ENCODE measurements around the gene HFM1.
"Not testable (repeated sequence)": the region's sequence is repeated elsewhere in the genome, so short reads cannot be mapped to it uniquely, and the experiment has no call there.

HFM1 gene

DNA sequence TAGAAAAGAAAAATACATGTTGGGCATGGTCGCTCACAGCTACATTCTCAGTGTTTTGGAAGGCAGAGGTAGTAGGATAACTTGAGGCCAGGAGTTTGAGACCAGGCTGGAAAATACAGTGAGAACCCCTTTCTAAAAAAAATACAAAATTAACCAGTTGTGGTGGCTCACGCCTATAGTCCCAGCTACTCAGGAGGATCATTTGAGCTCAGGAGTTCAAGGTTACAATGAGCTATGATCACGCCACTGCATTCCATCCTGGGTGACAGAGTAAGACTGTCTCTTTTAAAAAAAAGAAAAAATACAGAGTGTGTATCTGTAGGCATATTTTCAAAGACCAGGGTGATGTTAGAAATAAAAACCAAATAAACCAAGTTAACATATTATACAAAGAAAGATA lies 57.8 kb downstream of the HFM1 start:
- FAIRE-seq = no peak

DNA sequence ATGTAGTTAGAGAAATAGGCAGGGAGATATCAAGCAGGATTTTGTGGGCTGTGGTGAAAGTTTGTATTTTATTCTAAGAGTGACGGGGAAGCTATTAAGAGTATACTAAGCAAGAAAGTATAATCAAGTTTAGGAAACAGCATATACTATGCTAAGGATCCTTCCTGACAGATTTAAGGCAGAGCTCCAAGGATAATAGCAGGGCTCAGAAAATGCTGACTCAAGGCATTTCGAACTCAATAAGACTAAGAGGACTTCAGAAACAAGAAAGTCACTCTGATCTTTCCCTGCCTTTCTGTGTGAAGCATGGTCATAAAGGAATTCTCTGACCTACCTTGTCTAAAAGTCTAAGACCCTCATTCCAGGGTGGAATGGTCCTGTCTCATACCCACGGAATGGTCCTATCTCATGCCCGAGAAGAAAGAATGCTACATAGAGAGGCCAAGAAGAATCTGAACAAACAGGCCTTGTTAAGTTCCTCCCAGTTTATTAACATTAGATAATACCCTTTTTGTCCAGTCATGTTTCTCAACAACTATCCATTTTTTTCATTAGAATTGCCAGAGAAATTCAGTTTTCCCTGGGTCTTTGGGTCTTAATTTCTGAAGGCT lies 59.1 kb downstream of the HFM1 start:
- FAIRE-seq = no peak

DNA sequence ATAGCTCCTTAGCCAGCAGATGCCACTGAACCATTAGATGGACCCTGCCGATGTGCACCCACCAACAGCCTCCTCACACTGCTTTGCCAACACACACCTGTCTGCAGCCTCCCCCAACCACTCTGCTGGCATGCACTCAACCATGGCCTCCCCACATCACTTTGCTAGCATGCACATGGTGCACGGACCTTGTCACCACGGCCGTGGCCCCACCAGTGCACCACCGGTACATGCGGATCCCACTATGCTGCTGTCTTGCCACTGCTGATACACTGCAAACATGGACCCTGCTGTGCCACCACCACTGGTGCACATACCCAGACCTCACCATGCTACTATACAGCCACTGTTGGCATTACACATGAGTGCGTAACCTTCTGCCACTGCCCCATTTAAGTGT lies 66.1 kb downstream of the HFM1 start:
- FAIRE-seq = no peak

DNA sequence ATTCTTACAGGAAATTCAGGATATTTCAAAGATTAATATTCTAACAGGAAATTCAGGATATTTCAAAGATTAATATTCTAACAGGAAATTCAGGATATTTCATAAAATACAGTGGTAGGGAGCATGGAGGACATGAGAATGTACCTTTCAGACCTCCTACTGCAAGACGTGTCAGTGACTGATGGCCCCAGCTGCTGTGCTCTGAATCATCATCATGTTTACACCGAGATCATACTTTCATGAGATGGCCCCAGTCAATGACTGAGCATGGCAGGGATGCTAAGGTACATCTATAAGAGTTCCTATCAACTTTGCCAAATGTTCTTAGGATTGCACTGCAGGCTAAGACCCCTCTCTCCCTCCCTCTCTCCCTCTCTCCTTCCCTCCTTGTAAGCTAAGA lies 69.0 kb downstream of the HFM1 start:
- no peak for FAIRE-seq

DNA sequence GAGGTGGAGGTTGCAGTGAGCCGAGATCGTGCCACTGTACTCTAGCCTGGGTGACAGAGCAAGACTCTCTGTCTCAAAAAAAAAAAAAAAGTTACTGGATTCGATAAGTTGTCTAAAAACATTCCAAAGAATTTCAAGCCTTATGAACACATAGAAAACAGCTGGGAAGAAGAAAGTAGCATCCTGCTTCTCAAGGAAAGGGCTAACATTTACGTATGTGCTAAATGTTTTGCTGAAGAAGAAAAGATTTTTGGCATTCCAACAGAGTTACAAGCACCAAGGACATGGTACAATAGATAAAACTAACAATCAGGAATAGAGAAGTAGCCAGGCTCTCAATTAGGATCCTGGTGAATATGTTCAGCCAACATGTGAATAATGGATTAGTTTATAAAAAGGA lies 69.8 kb downstream of the HFM1 start:
- FAIRE-seq = no peak

DNA sequence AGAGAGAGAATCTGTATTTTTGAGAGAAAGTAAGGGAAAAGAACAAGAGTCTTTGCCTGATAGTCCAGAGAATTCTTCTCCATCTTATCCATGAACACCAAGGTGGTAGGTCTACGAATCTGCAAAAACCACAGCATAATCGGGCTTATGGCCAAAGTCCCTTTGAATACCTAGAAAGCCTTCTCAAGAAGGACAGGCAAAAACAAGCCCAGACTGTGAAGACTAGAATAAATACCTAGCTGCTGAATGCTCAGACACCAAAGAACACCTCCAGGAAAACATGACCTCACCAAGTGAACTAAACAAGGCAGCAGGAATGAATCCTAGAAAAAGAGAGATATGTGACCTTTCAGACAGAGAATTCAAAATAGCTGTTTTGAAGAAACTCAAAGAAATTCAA lies 79.2 kb downstream of the HFM1 start:
- no peak for FAIRE-seq

DNA sequence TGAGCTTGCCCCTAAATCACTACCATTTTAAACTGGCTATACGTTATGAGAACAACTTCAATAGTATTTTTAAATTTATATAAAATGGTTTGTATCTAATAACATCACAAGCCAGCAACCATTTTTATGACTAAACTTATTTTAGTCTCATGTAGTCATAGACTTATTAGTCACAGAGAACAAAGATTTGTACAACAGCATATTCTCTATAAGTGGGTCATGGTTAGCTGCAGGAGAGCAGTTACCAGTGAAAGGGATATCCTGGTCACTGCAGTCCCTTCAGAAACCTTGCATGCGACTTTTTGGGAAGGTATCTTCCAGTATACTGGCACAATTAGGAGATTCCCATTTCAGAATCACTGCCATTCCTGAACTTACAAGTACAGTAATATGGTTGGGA lies 90.0 kb downstream of the HFM1 start:
- FAIRE-seq = no peak

DNA sequence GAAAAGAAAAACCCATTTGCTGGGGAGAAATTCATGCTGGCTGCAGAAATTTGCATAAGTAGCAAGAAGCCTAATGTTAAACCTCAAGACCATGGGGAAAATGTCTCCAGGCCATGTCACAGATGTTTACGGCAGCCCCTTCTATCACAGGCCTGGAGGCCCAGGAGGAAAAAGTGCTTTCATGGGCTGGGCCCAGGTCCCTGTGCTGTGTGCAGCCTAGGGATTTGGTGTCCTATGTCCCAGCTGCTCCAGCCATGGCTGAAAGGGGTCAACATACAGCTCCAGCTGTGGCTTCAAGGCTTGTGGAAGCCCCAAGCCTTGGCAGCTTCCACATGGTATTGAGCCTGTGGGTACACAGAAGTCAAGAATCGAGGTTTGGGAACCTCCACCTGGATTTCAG lies 93.0 kb downstream of the HFM1 start:
- FAIRE-seq = no peak

DNA sequence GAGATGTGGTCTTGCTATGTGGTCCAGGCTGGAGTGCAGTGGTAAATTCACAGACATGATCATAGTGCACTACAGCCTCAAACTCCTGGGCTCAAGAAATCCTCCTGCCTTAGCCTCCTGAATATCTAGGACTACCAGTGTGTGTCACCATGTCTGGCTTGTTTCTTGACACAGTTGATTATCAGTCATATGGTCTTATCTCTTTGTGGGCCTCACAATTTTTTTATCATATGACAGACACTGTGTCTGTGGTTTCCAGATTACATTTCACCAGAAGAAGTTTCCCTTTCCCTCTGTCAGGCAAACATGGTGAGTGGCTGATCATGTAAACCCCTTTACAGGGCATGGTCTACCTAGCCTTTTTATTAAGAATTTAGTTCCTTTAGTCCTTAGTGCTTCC lies 96.1 kb downstream of the HFM1 start:
- FAIRE-seq = no peak

DNA sequence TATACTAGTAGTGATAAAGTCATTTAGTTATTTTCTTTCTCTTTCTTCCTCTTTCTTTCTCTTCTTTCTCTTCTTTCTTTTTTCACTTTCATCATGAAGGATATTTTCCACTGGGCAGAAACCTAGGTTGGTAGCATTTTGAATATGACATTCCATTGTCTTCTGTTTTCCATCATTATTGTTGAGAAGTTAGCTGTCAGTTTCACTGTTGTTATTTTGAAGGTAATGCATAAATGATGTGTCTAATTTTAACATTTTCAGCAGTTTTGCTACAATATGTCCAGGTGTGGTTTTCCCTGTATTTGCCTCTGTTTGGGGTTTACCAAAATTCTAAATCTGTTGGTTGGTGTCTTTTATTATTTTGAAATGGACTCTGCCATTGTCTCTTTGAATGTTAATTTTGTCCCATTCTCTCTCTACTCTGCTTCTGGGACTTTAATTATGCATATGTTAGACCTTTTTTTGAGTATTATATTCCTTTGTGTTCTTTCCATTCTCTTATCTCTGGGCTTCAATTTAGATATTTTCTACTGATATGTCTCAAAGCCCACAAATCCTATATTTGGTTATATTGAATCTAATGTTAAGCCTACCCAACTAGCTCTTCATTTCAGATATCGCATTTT lies 96.7 kb downstream of the HFM1 start:
- no peak for FAIRE-seq

DNA sequence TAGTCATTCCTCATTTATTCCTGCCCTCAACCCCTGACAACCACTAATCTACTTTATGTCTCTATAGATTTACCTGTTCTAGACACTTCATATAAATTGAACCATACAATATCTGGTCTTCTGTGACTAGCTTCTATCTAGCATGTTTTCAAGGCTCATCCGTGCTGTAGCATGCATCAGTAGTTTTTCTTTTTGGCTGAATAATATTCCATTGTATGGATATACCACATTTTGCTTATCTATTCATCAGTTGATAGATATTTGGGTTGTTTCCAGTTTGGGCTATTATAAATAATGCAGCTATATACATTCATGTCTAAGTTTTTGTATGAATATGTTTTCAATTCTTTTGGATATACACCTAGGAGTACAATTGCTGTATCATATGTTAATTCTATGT lies 101.5 kb downstream of the HFM1 start:
- no peak for FAIRE-seq

DNA sequence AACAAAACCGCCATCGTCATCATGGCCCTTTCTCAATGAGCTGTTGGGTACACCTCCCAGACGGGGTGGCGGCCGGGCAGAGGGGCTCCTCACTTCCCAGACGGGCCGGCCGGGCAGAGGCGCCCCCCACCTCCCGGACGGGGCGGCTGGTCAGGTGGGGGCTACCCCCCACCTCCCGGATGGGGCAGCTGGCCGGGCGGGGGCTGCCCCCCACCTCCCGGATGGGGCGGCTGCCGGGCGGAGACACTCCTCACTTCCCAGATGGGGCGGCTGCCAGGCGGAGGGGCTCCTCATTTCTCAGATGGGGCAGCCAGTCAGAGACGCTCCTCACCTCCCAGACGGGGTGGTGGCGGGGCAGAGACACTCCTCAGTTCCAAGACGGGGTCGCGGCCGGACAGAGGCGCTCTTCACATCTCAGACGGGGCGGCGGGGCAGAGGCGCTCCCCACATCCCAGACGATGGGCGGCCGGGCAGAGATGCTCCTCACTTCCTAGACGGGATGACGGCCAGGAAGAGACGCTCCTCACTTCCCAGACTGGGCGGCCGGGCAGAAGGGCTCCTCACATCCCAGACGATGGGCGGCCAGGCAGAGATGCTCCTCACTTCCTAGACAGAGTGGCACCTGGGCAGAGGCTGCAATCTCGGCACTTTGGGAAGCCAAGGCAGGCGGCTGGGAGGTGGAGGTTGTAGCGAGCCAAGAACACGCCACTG lies 115.6 kb downstream of the HFM1 start:
- not testable (repeated sequence) for FAIRE-seq

DNA sequence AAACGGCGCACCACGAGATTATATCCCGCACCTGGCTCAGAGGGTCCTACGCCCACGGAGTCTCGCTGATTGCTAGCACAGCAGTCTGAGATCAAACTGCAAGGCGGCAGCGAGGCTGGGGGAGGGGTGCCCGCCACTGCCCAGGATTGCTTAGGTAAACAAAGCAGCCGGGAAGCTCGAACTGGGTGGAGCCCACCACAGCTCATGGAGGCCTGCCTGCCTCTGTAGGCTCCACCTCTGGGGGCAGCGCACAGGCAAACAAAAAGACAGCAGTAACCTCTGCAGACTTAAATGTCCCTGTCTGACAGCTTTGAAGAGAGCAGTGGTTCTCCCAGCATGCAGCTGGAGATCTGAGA lies 117.7 kb downstream of the HFM1 start:
- not testable (repeated sequence) for FAIRE-seq

DNA sequence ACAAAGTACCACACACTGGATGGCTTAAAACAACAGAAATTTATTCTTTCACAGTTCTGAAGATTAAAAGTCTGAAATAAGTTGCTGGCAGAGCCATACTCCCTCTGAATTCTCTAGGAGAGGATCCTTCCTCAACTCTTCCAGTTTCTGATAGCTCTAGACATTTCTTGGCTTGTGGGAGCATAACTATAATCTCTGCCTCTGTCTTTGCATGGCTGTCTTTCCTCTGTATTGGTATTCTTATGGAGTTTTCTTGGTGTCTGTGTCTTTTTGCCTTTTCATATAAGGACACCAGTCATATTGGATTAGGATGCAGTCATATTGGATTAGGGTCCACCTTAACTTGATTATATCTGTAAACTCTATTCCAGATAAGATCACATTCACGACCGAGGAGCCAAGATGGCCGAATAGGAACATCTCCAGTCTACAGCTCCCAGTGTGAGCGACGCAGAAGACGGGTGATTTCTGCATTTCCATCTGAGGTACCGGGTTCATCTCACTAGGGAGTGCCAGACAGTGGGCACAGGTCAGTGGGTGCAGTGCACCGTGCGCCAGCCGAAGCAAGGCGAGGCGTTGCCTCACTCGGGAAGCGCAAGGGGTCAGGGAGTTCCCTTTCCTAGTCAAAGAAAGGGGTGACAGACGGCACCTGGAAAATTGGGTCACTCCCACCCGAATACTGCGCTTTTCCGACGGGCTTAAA lies 118.2 kb downstream of the HFM1 start:
- not testable (repeated sequence) for FAIRE-seq

DNA sequence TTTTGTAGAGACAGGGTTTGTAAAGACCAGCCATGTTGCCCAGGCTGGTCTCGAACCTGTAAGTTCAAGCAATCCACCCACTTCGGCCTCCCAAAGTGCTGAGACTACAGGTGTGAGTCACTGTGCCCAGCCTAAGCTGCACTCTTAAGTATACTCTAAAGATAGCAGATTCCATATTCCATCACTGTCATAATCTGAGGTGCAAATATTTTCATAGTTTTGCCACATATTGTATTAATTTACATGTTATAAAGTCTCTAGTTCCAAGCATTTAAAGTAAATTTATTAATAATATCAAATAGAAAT lies 121.3 kb downstream of the HFM1 start:
- FAIRE-seq = no peak

DNA sequence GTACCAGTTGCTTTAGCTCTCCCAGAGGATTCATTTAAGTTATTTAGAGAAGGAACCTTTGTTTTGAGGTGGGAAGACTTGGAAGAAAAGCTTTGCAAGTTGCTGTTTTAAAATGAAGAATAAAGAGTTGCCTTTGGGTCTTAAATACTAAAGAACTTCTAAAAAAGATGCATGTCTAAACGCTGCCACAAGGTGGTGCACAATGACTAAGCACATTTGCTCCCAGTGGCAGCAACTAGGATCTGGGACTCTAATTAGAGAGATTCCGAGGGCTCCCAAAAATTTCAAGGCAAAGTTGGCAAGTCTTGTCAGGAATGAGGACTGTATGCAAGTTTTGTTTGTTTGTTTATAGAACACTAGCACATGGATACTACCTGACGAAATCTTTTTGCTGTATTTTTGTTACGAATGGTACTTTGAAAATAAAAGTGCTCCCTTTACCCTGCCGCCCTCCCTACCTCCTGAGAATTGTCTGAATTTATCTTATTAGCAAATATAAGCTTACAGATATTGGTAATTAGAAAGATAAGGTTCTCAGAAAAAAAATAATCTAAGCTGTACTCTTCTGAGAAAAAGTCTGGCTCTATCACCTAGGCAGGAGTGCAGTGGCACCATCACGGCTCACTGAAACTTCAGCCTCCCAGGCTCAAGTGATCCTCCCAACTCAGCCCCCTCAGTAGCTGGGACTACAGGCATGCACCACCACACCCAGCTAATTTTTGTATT lies 121.8 kb downstream of the HFM1 start:
- FAIRE-seq = no peak

DNA sequence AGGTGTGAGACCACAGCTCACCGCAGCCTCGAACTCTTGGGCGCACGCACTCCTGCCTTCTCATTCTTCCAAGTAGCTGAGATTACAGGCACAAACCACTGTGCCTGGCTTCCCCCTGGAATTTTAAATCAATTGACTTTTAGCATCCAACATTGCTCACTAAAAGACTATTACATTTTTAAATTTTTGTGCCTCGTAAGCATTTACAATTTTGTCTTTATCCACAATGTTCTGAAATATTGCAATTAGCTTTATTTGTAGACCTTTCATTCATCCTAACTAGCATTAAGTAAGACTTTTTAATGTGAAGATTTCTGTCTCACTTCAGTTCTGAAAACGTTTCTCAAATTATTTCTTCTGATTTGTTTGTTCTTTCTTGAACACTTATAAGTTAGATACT lies 122.9 kb downstream of the HFM1 start:
- no peak for FAIRE-seq

DNA sequence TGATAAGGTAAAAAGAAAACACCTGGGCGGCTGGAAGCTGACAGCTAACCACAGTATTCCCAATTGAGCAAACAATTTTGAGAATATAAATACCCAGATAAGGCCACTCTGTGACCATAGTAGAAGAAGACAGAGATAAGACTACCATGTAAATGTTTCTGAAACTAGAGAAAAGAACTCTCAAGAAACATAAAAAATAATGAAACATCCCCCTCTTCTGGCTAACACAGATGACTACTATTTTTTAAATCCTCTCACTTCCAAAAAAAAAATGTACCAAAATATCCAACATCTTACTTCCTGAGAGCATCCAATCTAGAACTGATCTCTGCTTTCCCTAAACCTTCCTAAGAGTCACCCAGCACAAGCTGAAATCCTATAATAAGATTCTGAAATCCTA lies 125.9 kb downstream of the HFM1 start:
- FAIRE-seq = no peak

DNA sequence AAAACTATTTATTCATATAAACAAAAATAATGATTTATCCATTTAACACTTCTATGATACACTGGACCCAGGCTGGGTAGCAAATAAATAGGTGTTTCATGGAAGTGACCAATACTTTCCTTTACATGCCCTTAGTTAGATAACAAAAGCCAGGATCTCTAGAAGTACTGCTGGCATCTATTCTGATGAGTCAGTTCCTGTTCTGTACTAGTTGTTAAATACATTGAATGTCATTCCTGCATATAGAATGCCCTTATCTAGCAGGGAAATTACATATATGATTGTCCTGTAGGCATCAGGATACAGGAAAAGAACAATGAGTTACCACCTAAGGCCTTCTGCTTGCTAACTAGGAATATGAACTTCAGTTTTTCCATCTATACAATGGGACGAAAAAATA lies 130.8 kb downstream of the HFM1 start:
- FAIRE-seq = no peak

DNA sequence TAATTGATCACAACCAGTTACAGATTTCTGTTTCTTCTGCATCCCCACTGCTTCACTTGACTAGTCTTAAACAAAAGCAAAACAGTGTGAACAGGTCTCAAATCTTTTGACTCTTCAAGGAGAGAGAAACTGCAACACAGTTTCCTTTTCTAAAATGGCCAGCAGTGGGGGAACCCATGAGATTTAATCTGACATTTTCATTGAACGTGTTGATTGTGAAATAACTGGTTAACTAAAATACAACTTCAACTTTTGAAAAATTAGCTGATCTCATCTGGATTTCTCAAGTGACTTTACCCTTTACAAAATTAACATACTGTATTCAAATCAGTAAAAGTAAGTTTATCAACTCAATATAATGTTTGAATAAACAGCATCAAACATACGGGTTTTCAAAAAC lies 143.0 kb downstream of the HFM1 start:
- FAIRE-seq = no peak

DNA sequence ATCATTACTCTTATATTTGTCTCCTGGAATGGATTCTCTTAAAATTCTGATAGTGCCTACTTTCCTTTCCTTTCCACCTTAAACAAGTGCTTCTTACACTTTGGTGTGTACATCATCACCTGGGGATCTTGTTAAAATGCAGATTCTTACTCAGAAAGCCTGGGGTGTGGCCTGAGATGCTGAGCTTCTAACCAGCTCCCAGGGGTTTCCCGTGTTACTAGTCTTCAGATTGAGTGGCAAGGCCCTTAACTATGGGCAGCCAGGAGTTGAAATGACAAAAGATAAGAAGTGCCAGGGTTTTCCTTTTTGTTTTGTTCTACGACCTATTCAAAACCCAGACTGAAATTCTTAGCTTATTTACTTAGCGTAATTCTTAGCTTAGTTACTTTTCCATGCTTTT lies 159.2 kb downstream of the HFM1 start:
- FAIRE-seq = no peak

DNA sequence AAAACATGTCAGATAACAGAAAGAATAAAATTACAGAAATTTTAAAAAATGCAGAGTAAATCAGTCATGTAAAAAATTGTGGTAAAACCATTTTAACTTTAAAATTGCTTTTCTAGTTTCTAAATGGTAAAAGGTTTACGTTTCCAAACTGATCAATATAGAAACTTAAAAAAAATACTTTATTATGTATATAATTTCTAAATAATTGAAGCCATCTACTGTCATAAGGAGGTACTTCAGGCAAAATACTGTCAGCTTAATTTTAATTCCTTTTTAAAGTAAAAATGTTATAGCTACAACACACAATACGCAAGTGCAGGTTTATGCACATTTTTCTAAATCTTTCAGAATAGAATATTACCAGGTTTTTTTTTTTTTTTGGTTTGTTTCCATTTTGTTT lies 159.9 kb downstream of the HFM1 start:
- FAIRE-seq = no peak

DNA sequence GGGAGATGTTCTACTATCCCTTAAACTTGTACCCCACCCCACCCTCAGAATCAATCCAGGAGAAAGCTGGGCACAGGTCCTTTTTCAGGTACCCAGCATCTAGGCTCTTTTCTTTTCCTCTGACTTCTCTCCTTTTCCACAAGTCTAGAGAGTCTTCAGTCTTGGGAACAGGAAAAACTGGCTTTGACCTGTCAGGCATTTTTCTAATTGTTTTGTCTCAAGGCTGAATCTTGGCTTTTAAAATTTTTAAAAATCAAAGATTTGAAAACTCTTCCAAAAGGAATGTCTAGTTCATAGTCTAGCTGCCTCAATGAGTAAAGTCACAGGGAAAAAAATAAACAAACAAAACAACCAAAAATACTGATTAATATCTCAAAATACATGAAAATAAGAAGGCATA lies 161.5 kb downstream of the HFM1 start:
- FAIRE-seq = no peak

DNA sequence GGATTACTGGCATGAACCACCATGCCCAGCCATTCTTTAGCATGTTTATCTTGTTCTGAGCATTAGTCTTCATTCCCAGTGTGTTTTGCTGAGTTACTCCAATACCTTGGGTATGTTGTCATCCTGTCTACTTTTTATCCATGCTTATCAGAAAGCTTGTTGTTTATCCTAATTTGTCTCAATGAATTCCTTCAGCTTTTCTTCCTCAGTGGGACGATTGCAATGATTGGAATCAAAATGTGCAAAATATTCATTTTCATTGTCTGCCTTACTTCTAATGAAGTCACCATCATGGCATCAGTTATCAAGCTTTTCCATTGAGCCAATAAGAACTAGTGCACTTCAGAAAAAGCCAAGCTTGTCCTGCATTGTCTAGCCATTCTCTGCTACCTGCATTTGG lies 170.5 kb downstream of the HFM1 start:
- no peak for FAIRE-seq

All from colon (tissue), 2 donors.